Activated CD4-positive, alpha-beta memory T cell treated with anti-CD3 and anti-CD28 coated beads for 36 hours (primary cell): Measurements from ENCODE around the gene PSME3IP1. TPM values are rescaled to one million over a fixed set of nuclear protein-coding genes. Genes with fewer than 3 reads are reported as not detected.

Source experiments
- CTCF ChIA-PET: fragments of 350-600 bp; sonication (Branson Sonifier 250); formaldehyde crosslinking; loops from one replicate; lab custom pipeline; 2021; ENCODE audit warnings: antibody characterized with exemption, inconsistent platforms; lab: Charles Lee
- POLR2A ChIA-PET: fragments of 350-600 bp; sonication (Branson Sonifier 250); formaldehyde crosslinking; loops from one replicate; lab custom pipeline; 2021; ENCODE audit warnings: antibody characterized with exemption; lab: Charles Lee
- DNase-seq: peaks from one replicate; pipeline ENCODE4 v3.0.0-alpha.2; 2020
- H3K27ac Mint-ChIP-seq: one replicate; pipeline ENCODE4 v1.8.0; 2021; ENCODE audit warnings: mixed read lengths
- H3K27me3 Mint-ChIP-seq: one replicate; pipeline ENCODE4 v1.8.0; 2021; ENCODE audit warnings: mixed read lengths
- H3K36me3 Mint-ChIP-seq: one replicate; pipeline ENCODE4 v1.8.0; 2021; ENCODE audit warnings: mixed read lengths
- H3K4me1 Mint-ChIP-seq: one replicate; pipeline ENCODE4 v1.8.0; 2021; ENCODE audit warnings: low read depth, mixed read lengths
- H3K4me3 Mint-ChIP-seq: one replicate; pipeline ENCODE4 v1.8.0; 2021; ENCODE audit warnings: mild to moderate bottlenecking, mixed read lengths
- H3K9me3 Mint-ChIP-seq: one replicate; pipeline ENCODE4 v1.8.0; 2021; ENCODE audit warnings: mixed read lengths
- intact Hi-C: fragments of 100-400 bp; cut with micrococcal nuclease; formaldehyde crosslinking; loops from one replicate; pipeline ENCODE4 v1.15.1; 2023
- total RNA-seq, 2 experiments: library from RNA; stranded (reverse); gene quantifications; one replicate each; pipeline ENCODE4 v1.2.3, GENCODE V29; 2021

Gene PSME3IP1
- total RNA-seq, 2 experiments from 2014 or later = 101 to 102 TPM

- ChIA-PET CTCF (interaction anchor here (1.1 to 2.2 kb wide), 2 partner anchors 34 to 44 kb away, joined by 3 to 7 read pairs; partner anchors contain the start of gene CPNE2), POLR2A (interaction anchor here (0.7 to 1.3 kb wide), 2 partner anchors 16 to 196 kb away, joined by 3 read pairs; no protein-coding TSS in a partner anchor)
- Mint-ChIP-seq H3K4me3 (no peak overlapping the region), H3K9me3 (no peaks in the 10 kb centered on the region), H3K27me3 (no peaks in the 10 kb centered on the region), H3K4me1 (peaks cover 70% of the 10 kb centered on the region), H3K27ac (peak overlapping the region; percentile 18), H3K36me3 (no peaks in the 10 kb centered on the region)
- DNase-seq = peak; percentile 35
- intact Hi-C loops = loop anchor here (5.0 kb wide), 2 partner anchors 35 to 60 kb away; partner anchors contain the start of genes CPNE2, PSME3IP1 and RSPRY1
These were observed 58.6 kb downstream of the PSME3IP1 start for GRCh38 chr16:57127037-57127763.

GRCh38 chr16:57126411-57126810 lies 59.4 kb downstream of the PSME3IP1 start:
- Mint-ChIP-seq H3K4me1 (peaks cover 64% of the 10 kb centered on the region), H3K27ac (no peak overlapping the region), H3K9me3 (no peaks in the 10 kb centered on the region), H3K4me3 (no peak overlapping the region), H3K36me3 (no peaks in the 10 kb centered on the region), H3K27me3 (no peaks in the 10 kb centered on the region)
- peak; percentile 18 for DNase-seq
- intact Hi-C loops = loop anchor here (5.0 kb wide), 2 partner anchors 34 to 61 kb away; partner anchors contain the start of genes CPNE2, PSME3IP1 and RSPRY1
- POLR2A ChIA-PET = interaction anchor here (0.7 to 1.3 kb wide), 2 partner anchors 17 to 195 kb away, joined by 3 read pairs; no protein-coding TSS in a partner anchor
- CTCF ChIA-PET = interaction anchor here (0.8 to 2.2 kb wide), 3 partner anchors 34 to 42 kb away, joined by 3 to 7 read pairs (median 4); partner anchors contain the start of gene CPNE2

- H3K36me3 Mint-ChIP-seq = no peaks in the 10 kb centered on the region
- no peak overlapping the region for H3K4me3 Mint-ChIP-seq
- intact Hi-C loops = loop anchor here (5.0 kb wide), 2 partner anchors 34 to 61 kb away; partner anchors contain the start of genes CPNE2, PSME3IP1 and RSPRY1
- no peaks in the 10 kb centered on the region for H3K27me3 Mint-ChIP-seq
- DNase-seq = no peak
- ChIA-PET POLR2A (interaction anchor here (1.3 kb wide), 1 partner anchor 17 kb away, joined by 3 read pairs; no protein-coding TSS in a partner anchor), CTCF (interaction anchor here (0.8 to 0.9 kb wide), 2 partner anchors 40 to 41 kb away, joined by 3 to 4 read pairs; no protein-coding TSS in a partner anchor)
- no peaks in the 10 kb centered on the region for H3K9me3 Mint-ChIP-seq
- peaks cover 60% of the 10 kb centered on the region for H3K4me1 Mint-ChIP-seq
- H3K27ac Mint-ChIP-seq = no peak overlapping the region
These were observed 59.9 kb downstream of the PSME3IP1 start for GRCh38 chr16:57125969-57126368.

- Mint-ChIP-seq H3K36me3 (no peaks in the 10 kb centered on the region), H3K4me1 (peaks cover 55% of the 10 kb centered on the region), H3K4me3 (no peak overlapping the region), H3K9me3 (no peaks in the 10 kb centered on the region), H3K27me3 (no peaks in the 10 kb centered on the region), H3K27ac (no peak overlapping the region)
- CTCF ChIA-PET = interaction anchor here (0.7 kb wide), 1 partner anchor 162 kb away, joined by 3 read pairs; no protein-coding TSS in a partner anchor
- intact Hi-C loops = loop anchor here (5.0 kb wide), 2 partner anchors 33 to 62 kb away; partner anchors contain the start of genes CPNE2, PSME3IP1 and RSPRY1
- POLR2A ChIA-PET = no interaction called here
- no peak for DNase-seq
These were observed 60.5 kb downstream of the PSME3IP1 start for GRCh38 chr16:57125376-57125775.

- Mint-ChIP-seq H3K27ac (peak overlapping the region; percentile 44), H3K9me3 (no peaks in the 10 kb centered on the region), H3K4me3 (no peak overlapping the region), H3K36me3 (no peaks in the 10 kb centered on the region), H3K27me3 (no peaks in the 10 kb centered on the region), H3K4me1 (peaks cover 46% of the 10 kb centered on the region)
- intact Hi-C loops = no loop called here
- POLR2A ChIA-PET = no interaction called here
- DNase-seq = no peak
- CTCF ChIA-PET = interaction anchor here (1.0 to 1.7 kb wide), 2 partner anchors 31 to 39 kb away, joined by 3 read pairs; no protein-coding TSS in a partner anchor
These were observed 61.7 kb downstream of the PSME3IP1 start for GRCh38 chr16:57123974-57124674.

GRCh38 chr16:57123216-57123973 lies 62.4 kb downstream of the PSME3IP1 start:
- Mint-ChIP-seq H3K9me3 (no peaks in the 10 kb centered on the region), H3K27ac (peak overlapping the region; percentile 44), H3K36me3 (no peaks in the 10 kb centered on the region), H3K4me3 (no peak overlapping the region), H3K27me3 (no peaks in the 10 kb centered on the region), H3K4me1 (peaks cover 39% of the 10 kb centered on the region)
- ChIA-PET POLR2A (no interaction called here), CTCF (interaction anchor here (1.0 to 1.7 kb wide), 2 partner anchors 30 to 39 kb away, joined by 3 read pairs; no protein-coding TSS in a partner anchor)
- no peak for DNase-seq
- intact Hi-C loops = no loop called here

GRCh38 chr16:57118461-57119084 lies 67.3 kb downstream of the PSME3IP1 start:
- no peaks in the 10 kb centered on the region for H3K9me3 Mint-ChIP-seq
- intact Hi-C loops = no loop called here
- no peaks in the 10 kb centered on the region for H3K36me3 Mint-ChIP-seq
- ChIA-PET POLR2A (no interaction called here), CTCF (no interaction called here)
- H3K4me3 Mint-ChIP-seq = no peak overlapping the region
- no peak overlapping the region for H3K27ac Mint-ChIP-seq
- peaks cover 6% of the 10 kb centered on the region for H3K4me1 Mint-ChIP-seq
- DNase-seq = no peak
- H3K27me3 Mint-ChIP-seq = no peaks in the 10 kb centered on the region

GRCh38 chr16:57115514-57116182 lies 70.2 kb downstream of the PSME3IP1 start:
- no peaks in the 10 kb centered on the region for H3K27me3 Mint-ChIP-seq
- CTCF ChIA-PET = no interaction called here

GRCh38 chr16:57115168-57115513 lies 70.7 kb downstream of the PSME3IP1 start:
- ChIA-PET POLR2A (no interaction called here), CTCF (no interaction called here)
- no peak overlapping the region for H3K27ac Mint-ChIP-seq
- H3K4me1 Mint-ChIP-seq = peaks cover 5% of the 10 kb centered on the region
- H3K4me3 Mint-ChIP-seq = no peak overlapping the region
- H3K36me3 Mint-ChIP-seq = no peaks in the 10 kb centered on the region
- no peak for DNase-seq
- H3K9me3 Mint-ChIP-seq = no peaks in the 10 kb centered on the region
- intact Hi-C loops = no loop called here
- H3K27me3 Mint-ChIP-seq = no peaks in the 10 kb centered on the region

More at GRCh38 chr16:57115514-57116182, 70.2 kb downstream of the PSME3IP1 start:
- intact Hi-C loops = no loop called here
- Mint-ChIP-seq H3K9me3 (no peaks in the 10 kb centered on the region), H3K36me3 (no peaks in the 10 kb centered on the region), H3K4me3 (no peak overlapping the region), H3K4me1 (peaks cover 5% of the 10 kb centered on the region), H3K27ac (no peak overlapping the region)
- POLR2A ChIA-PET = no interaction called here
- no peak for DNase-seq

GRCh38 chr16:57113664-57114063 lies 72.2 kb downstream of the PSME3IP1 start:
- ChIA-PET CTCF (interaction anchor here (0.8 to 1.1 kb wide), 2 partner anchors 20 to 29 kb away, joined by 4 read pairs; no protein-coding TSS in a partner anchor), POLR2A (interaction anchor here (1.2 kb wide), 1 partner anchor 20 kb away, joined by 3 read pairs; no protein-coding TSS in a partner anchor)
- Mint-ChIP-seq H3K27ac (no peak overlapping the region), H3K4me1 (peaks cover 5% of the 10 kb centered on the region), H3K4me3 (no peak overlapping the region), H3K36me3 (no peaks in the 10 kb centered on the region), H3K27me3 (no peaks in the 10 kb centered on the region), H3K9me3 (no peaks in the 10 kb centered on the region)
- intact Hi-C loops = no loop called here
- no peak for DNase-seq
